ENCODE measurements around the gene FN3K.

FN3K gene

DNA sequence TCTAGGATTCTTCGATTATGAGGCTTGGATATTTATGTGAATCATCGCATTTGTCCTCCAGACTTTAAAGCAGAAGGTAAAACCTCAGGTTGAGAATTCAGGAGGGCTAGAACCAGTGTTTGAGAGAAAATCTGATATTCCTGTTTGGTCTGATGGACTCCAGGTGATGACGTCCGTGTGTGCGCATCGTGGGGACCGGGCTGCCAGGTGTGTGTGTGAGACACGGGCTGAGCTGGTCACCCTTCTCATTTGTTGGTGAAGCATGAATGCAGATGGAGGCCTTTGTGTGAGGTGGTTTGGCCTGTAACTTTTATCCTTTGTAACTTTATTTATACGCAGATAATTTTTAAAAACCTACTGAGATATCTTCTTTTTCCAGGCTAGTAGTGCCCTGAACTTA, 61.6 kb downstream of the FN3K start:
- no peak for DNase-seq

DNA sequence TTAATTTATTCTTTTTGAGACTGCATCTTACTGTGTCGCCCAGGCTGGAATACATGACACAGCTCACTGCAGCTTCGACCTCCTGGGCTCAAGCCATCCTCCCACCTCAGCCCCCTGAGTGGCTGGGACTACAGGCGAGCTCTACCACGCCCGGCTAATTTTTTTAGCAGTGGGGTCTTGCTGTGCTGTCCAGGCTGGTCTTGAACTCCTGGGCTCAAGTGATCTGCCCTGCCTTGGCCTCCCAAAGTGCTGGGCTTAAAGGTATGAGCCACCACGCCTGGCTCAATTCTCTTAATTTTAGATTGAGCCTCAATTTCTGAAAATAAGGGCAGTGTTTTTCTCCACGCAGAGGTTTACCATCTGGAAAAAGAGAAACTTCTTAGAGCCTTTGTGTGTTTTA, 63.3 kb downstream of the FN3K start:
- peak; percentile 6 for DNase-seq

DNA sequence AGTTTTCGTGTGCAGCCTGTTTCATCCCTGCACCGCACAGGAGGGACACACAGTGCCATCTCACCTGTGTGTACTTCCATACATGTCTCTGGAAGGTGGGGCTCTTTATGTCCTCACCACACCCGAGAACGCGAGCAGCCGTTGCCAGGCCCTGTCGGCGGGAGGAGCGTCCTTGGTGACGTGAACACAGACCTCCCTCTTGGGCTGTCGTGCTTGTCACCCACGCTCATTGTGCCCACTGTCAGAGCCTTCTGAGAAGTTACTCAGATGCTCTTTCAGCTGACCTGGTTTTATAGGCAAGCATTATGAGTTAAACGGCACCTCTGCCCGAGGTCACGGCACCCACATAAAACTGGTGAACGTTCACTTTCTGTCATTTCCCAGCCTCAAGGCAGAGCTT, 64.2 kb downstream of the FN3K start:
- DNase-seq, result peak; percentile 15

All from left hindlimb (tissue), 1 donor.